Brain pericyte (primary cell): ENCODE results near the gene CTTNBP2NL.

Experiments
- DNase-seq: peaks from one replicate; pipeline ENCODE4 v3.0.0-alpha.2; 2012; ENCODE audit warnings: low read depth, low spot score

Gene CTTNBP2NL

GRCh38 chr1:112505400-112505785, 109.4 kb downstream of the CTTNBP2NL start:
- no peak for DNase-seq

GRCh38 chr1:112505878-112506277, 109.9 kb downstream of the CTTNBP2NL start:
- no peak for DNase-seq

DNA sequence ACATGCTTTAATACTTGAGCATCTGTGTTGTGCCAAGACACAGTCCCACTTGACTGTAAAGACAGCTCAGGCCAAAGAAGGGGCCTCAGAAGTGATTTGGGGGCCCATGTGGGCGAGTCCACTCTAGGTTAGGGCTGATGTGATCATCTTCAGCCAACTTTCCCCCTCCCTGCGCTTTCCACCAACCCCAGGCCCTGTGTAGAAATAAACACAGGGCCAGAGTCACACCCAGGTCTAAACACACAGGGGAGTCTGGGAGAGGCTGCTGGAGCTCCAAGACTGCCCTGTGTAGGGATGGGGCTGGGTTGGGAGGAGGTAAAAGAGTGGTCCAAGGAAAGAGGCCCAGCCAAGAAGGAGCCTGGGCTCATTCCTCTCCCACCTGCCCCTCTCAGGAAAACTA, 110.3 kb downstream of the CTTNBP2NL start:
- DNase-seq, result no peak

- no peak for DNase-seq
These were observed 110.7 kb downstream of the CTTNBP2NL start for GRCh38 chr1:112506731-112507130.

GRCh38 chr1:112507336-112507735, 111.3 kb downstream of the CTTNBP2NL start:
- no peak for DNase-seq

- DNase-seq, result no peak
These were observed 111.9 kb downstream of the CTTNBP2NL start for GRCh38 chr1:112507921-112508277.

DNA sequence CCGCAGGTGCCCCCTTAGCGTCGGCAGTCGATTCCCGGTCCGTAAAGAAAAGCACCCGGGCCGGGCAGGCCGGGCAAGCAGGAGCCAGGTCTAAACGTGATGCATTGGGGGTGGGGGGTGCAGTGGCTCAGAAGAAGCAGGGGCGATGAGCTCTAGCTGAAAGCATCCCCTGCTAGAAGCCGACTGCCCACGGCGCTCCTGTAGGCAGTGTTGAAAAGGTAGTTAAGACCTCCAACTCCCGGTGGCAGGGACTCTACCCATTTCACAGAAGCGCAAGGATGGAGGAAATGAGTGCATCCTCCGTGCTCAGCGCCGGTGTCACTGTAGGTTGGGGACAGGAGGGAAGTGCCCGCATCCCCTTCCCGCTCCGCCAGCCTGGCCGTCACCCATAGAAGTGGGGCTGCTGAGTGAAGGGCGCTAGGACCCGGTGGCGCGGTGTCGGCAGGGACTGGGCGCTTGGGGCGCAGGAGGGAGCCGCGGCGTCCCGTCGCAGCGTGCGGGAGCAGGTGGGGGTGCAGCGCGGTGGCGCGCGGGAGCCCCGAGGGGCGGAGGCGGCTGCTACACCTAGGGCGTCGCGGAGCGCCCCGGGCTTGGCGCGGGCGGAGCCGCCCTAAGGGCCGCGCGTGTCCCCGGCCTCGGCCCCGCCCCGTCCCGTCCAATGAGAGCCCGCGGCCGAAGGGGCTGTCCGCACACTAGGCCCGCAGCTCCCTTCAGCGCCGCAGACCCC, 112.4 kb downstream of the CTTNBP2NL start, which contains the start of gene WNT2B:
Gene WNT2B (plus strand): TSS at position 688 of the 727 bp plus-strand sequence. CDS start 298 bp downstream, outside the sequence.
- no peak for DNase-seq

GRCh38 chr1:112509005-112509659, 113.1 kb downstream of the CTTNBP2NL start:
- DNase-seq, result no peak

DNA sequence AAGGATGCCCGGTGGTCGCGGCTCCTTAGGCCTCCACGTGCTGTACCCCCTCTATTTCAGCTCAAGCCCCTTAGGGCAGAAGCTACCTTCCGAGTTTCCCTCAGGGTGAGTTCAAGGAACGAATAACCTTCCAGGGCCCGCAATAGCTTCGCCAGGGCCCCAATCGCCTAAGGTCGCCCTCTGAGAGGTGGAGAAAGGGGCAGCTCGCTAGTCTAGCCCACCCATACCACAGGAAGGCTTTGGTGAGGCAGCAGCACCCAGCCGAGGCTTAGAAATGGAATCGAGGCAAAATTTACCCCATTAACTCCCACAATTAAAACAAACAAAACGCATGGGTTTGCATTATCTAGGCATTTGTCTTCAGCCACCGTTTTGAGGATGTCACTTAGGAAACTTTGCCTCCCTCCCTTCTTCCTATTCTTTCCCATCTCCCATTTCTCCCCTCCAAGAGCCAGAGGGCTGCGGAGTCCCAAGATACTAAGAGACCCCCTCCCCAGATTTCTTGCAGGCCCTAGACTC, 113.7 kb downstream of the CTTNBP2NL start:
- DNase-seq, result no peak

- no peak for DNase-seq
These were observed 114.3 kb downstream of the CTTNBP2NL start for GRCh38 chr1:112510340-112510739.
